GM19099 (cell line): ENCODE results near the gene NFKBIB.

ENCODE experiments used
- POLR2A ChIP-seq: IDR thresholded peaks from 3 replicates; pipeline ENCODE4 v1.6.1; 2011; ENCODE audit warnings: low read depth; ENCODE audit not compliant: insufficient read length; ENCODE audit errors: extremely low read depth

The NFKBIB gene

GRCh38 chr19:38892841-38893240 lies 6.9 kb upstream of the NFKBIB start:
- TF ChIP-seq POLR2A = no peak

- no peak for TF ChIP-seq POLR2A
These were observed 6.4 kb upstream of the NFKBIB start for GRCh38 chr19:38893341-38893771.

- TF ChIP-seq POLR2A = no peak
These were observed 4.8 kb upstream of the NFKBIB start for GRCh38 chr19:38894968-38895367.

GRCh38 chr19:38898788-38899446 lies 852 bp upstream of the NFKBIB start:
- TF ChIP-seq POLR2A = no peak

GRCh38 chr19:38900202-38900629 lies 447 bp downstream of the NFKBIB start:
- TF ChIP-seq POLR2A = no peak

- no peak for TF ChIP-seq POLR2A
These were observed 998 bp downstream of the NFKBIB start for GRCh38 chr19:38900743-38901190.

GRCh38 chr19:38901683-38902082 lies 1.9 kb downstream of the NFKBIB start:
- no peak for TF ChIP-seq POLR2A

GRCh38 chr19:38904581-38905539 lies 5.1 kb downstream of the NFKBIB start:
- no peak for TF ChIP-seq POLR2A

GRCh38 chr19:38905620-38906019 lies 5.9 kb downstream of the NFKBIB start:
- TF ChIP-seq POLR2A = no peak

GRCh38 chr19:38907227-38907626 lies 7.5 kb downstream of the NFKBIB start:
- TF ChIP-seq POLR2A = no peak

GRCh38 chr19:38907670-38908069 lies 7.9 kb downstream of the NFKBIB start:
- no peak for TF ChIP-seq POLR2A

GRCh38 chr19:38908911-38909310 lies 9.1 kb downstream of the NFKBIB start:
- TF ChIP-seq POLR2A = no peak

- TF ChIP-seq POLR2A = no peak
These were observed 10.7 kb downstream of the NFKBIB start for GRCh38 chr19:38910488-38910887.

- no peak for TF ChIP-seq POLR2A
These were observed 11.7 kb downstream of the NFKBIB start for GRCh38 chr19:38911388-38912001.

GRCh38 chr19:38912600-38913514 lies 13.1 kb downstream of the NFKBIB start:
- TF ChIP-seq POLR2A = no peak

- TF ChIP-seq POLR2A = no peak
These were observed 14.2 kb downstream of the NFKBIB start for GRCh38 chr19:38913958-38914357.
